WI38 (cell line): Measurements from ENCODE around the gene TNFRSF21.

Experiments used
- H3K4me3 ChIP-seq: 2 replicates; pipeline ENCODE4 v1.5.1; 2011; ENCODE audit warnings: low read depth, mild to moderate bottlenecking, control low read depth, low read length
- CTCF ChIP-seq: IDR thresholded peaks from 2 replicates; pipeline ENCODE4 v1.5.1; 2012; ENCODE audit warnings: low read depth, mild to moderate bottlenecking, control low read depth, low read length

TNFRSF21 gene

DNA sequence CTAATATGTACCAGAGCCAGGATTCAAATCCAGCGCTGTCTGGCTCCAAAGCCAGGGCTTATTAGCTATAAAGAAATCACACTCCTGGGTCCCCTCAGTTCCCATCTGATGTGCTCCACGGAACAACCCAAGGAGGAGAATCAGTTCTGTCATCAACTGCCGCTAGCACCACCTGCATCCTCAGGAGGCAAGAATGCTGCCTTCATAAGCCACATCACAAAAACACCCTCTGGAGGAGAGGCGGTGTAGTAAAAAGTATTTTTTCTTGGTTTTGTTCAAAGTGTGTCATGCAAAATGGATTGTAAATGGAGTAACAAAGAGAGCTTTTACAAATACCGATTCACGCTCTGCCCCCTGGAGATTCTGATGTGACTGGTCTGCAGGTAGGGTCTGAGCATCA, 57.1 kb downstream of the TNFRSF21 start:
- H3K4me3 ChIP-seq, result no peak overlapping the region
- TF ChIP-seq CTCF, result no peak

DNA sequence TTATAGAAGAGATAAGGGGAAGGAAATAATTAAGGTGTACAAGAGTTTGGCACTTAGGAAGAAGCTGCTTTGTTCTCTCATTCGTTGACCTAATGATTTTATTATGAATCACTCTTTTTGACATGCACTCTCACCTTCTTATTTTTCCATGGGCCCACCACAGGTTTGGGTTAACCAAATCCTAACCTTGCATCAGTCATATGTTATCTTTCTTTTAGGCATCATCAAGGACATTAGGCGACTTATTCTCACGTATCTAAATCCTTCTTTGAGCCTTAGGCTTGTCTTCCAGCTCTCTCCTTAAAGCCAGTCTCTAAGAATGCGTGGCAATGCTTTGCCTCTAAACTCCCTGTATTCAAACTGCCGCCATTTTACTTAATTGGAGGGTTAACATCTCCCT, 58.3 kb downstream of the TNFRSF21 start:
- no peak overlapping the region for H3K4me3 ChIP-seq
- TF ChIP-seq CTCF, result no peak

DNA sequence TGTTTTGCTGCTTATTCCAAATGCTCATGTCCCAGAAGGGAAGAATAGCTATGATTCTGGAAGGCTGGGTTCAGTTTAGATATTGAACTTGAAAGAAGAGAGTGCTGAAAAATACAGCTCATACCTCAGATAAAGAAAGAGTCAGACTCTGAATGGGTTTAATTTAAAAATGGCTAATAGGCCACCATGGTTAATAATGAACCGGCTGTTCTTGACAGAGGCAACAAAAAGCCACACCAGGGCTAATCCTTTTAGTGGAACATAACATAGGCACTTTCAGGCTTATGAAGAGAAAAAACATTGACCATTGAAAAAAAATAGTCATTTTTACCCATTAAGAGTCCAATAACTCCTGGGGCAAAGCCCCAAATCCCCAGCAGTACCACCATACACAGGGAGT, 59.4 kb downstream of the TNFRSF21 start:
- H3K4me3 ChIP-seq, result no peak overlapping the region
- no peak for TF ChIP-seq CTCF

GRCh38 chr6:47248446-47248845, 61.3 kb downstream of the TNFRSF21 start:
- H3K4me3 ChIP-seq, result no peak overlapping the region
- no peak for TF ChIP-seq CTCF

GRCh38 chr6:47247227-47247797, 62.4 kb downstream of the TNFRSF21 start:
- no peak for TF ChIP-seq CTCF
- no peak overlapping the region for H3K4me3 ChIP-seq

DNA sequence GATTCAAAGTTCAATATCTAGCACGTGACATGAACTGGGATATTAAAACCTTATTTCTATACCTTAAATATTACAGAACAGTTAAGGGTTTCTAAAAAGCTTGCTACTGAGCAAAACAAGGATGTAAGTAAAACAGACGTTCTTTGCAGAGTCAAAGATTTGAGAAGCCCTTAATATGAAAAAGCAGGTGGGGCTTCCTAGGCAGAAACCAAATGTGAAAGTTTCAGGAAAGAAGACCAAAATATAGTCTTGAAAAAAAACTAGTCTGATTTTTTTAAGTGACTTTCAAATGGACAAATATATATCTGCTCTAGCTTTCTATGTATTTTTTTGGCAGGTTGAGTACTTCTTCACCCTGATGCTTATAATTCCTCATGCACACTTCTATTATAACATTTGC, 63.2 kb downstream of the TNFRSF21 start:
- no peak overlapping the region for H3K4me3 ChIP-seq
- no peak for TF ChIP-seq CTCF

GRCh38 chr6:47245745-47246371, 63.8 kb downstream of the TNFRSF21 start:
- no peak overlapping the region for H3K4me3 ChIP-seq
- no peak for TF ChIP-seq CTCF
